Measurements from ENCODE around the gene ACKR4. TPM values are rescaled to one million over a fixed set of nuclear protein-coding genes. Genes with fewer than 3 reads are reported as not detected.

Gene ACKR4
- total and polyA plus RNA-seq, 12 donors = 0.36 to 2.4 (median 1.5) TPM

GRCh38 chr3:132556508-132557159 is 40.4 kb upstream of the ACKR4 start:
- DNase-seq = peak in 1 of 7 donors; percentile 60
- 69 to 79% (median 78%) methylated on average over 8 of the region's 8 CpGs for WGBS, 4 donors
- H3K27ac ChIP-seq = peak overlapping the region in 1 of 5 donors; percentile 17

GRCh38 chr3:132561003-132561402 is 36.1 kb upstream of the ACKR4 start:
- Histone ChIP-seq H3K9me3 (replicated peaks in 1 of 3) (no peaks in the 10 kb centered on the region), H3K27me3 (no peaks in the 10 kb centered on the region), H3K36me3 (replicated peaks in 1 of 2) (peaks cover 0 to 7% of the 10 kb centered on the region in 2 donors), H3K4me1 (replicated peaks in 1 of 2) (no peaks in the 10 kb centered on the region), H3K4me3 (no peak overlapping the region), H3K27ac (no peak overlapping the region)
- DNase-seq = no peak
- intact Hi-C loops (cut with DNase I) = no loop called here
- TF ChIP-seq POLR2A (IDR thresholded peaks at IDR 0.05) = no peak
- TF ChIP-seq CTCF (IDR thresholded peaks at IDR 0.05) = no peak
- 83 to 91% (median 88%) methylated on average over 4 of the region's 4 CpGs for WGBS, 4 donors

More at GRCh38 chr3:132556508-132557159, 40.4 kb upstream of the ACKR4 start:
- Histone ChIP-seq H3K4me3 (no peak overlapping the region), H3K4me1 (replicated peaks in 1 of 2) (no peaks in the 10 kb centered on the region), H3K36me3 (replicated peaks in 1 of 2) (peaks cover 0 to 7% of the 10 kb centered on the region in 2 donors), H3K27me3 (no peaks in the 10 kb centered on the region), H3K9me3 (replicated peaks in 1 of 3) (no peaks in the 10 kb centered on the region)
- intact Hi-C loops (cut with DNase I) = no loop called here
- TF ChIP-seq POLR2A (IDR thresholded peaks at IDR 0.05) (no peak), CTCF (IDR thresholded peaks at IDR 0.05) (no peak)

GRCh38 chr3:132563420-132564069 is 33.5 kb upstream of the ACKR4 start:
- no peaks in the 10 kb centered on the region for H3K27me3 ChIP-seq
- WGBS, 4 donors = 77 to 87% (median 85%) methylated on average over 4 of the region's 4 CpGs
- TF ChIP-seq CTCF (IDR thresholded peaks at IDR 0.05) (no peak), POLR2A (IDR thresholded peaks at IDR 0.05) (no peak)
- H3K9me3 ChIP-seq (replicated peaks in 1 of 3) = no peaks in the 10 kb centered on the region
- intact Hi-C loops (cut with DNase I) = no loop called here
- H3K4me1 ChIP-seq (replicated peaks in 1 of 2) = no peaks in the 10 kb centered on the region
- no peak for DNase-seq
- no peak overlapping the region for H3K4me3 ChIP-seq
- peaks cover 0 to 7% of the 10 kb centered on the region in 2 donors for H3K36me3 ChIP-seq (replicated peaks in 1 of 2)
- no peak overlapping the region for H3K27ac ChIP-seq

- H3K4me1 ChIP-seq (replicated peaks in 1 of 2) = no peaks in the 10 kb centered on the region
- peaks cover 0 to 6% of the 10 kb centered on the region in 2 donors for H3K36me3 ChIP-seq (replicated peaks in 1 of 2)
- TF ChIP-seq POLR2A (IDR thresholded peaks at IDR 0.05) (no peak), CTCF (IDR thresholded peaks at IDR 0.05) (no peak)
- H3K27me3 ChIP-seq = no peaks in the 10 kb centered on the region
- no peak overlapping the region for H3K4me3 ChIP-seq
- DNase-seq = no peak
- intact Hi-C loops (cut with DNase I) = no loop called here
- H3K27ac ChIP-seq = no peak overlapping the region
- 81 to 91% (median 87%) methylated on average over 2 of the region's 2 CpGs for WGBS, 4 donors
- H3K9me3 ChIP-seq (replicated peaks in 1 of 3) = no peaks in the 10 kb centered on the region
Observed at GRCh38 chr3:132564070-132564465, 33.0 kb upstream of the ACKR4 start.

Measured in adrenal gland (tissue), 12 donors.